RKO (cell line): Measurements from ENCODE around the gene ANO3.

ENCODE experiments used
- DNase-seq: peaks from one replicate; pipeline ENCODE4 v3.0.0-alpha.2; 2016; ENCODE audit warnings: low spot score

Gene ANO3

GRCh38 chr11:26710489-26710888 lies 378.6 kb downstream of the ANO3 start:
- DNase-seq: no peak

- DNase-seq: no peak
Measured at GRCh38 chr11:26712497-26712896, 380.6 kb downstream of the ANO3 start.
